ENCODE measurements around the gene CCDC88C.

- TF ChIP-seq, protein P1, sequence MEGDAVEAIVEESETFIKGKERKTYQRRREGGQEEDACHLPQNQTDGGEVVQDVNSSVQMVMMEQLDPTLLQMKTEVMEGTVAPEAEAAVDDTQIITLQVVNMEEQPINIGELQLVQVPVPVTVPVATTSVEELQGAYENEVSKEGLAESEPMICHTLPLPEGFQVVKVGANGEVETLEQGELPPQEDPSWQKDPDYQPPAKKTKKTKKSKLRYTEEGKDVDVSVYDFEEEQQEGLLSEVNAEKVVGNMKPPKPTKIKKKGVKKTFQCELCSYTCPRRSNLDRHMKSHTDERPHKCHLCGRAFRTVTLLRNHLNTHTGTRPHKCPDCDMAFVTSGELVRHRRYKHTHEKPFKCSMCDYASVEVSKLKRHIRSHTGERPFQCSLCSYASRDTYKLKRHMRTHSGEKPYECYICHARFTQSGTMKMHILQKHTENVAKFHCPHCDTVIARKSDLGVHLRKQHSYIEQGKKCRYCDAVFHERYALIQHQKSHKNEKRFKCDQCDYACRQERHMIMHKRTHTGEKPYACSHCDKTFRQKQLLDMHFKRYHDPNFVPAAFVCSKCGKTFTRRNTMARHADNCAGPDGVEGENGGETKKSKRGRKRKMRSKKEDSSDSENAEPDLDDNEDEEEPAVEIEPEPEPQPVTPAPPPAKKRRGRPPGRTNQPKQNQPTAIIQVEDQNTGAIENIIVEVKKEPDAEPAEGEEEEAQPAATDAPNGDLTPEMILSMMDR (IDR thresholded peaks at IDR 0.05; ENCODE audit: borderline replicate concordance, extremely low read depth, low read length, poor library complexity, severe bottlenecking) = no peak
- no peak for TF ChIP-seq EZH2 (IDR thresholded peaks at IDR 0.05; ENCODE audit: borderline replicate concordance, low read depth, low read length, severe bottlenecking)
Observed at GRCh38 chr14:91306547-91306946, 111.1 kb downstream of the CCDC88C start.

Data from DND-41 (cell line).